GM18526 (cell line): Measurements from ENCODE around the gene KHDRBS2.

Experiments used
- POLR2A ChIP-seq: IDR thresholded peaks from 3 replicates; pipeline ENCODE4 v1.6.1; 2011; ENCODE audit not compliant: insufficient read length; ENCODE audit errors: extremely low read depth

KHDRBS2 gene

DNA sequence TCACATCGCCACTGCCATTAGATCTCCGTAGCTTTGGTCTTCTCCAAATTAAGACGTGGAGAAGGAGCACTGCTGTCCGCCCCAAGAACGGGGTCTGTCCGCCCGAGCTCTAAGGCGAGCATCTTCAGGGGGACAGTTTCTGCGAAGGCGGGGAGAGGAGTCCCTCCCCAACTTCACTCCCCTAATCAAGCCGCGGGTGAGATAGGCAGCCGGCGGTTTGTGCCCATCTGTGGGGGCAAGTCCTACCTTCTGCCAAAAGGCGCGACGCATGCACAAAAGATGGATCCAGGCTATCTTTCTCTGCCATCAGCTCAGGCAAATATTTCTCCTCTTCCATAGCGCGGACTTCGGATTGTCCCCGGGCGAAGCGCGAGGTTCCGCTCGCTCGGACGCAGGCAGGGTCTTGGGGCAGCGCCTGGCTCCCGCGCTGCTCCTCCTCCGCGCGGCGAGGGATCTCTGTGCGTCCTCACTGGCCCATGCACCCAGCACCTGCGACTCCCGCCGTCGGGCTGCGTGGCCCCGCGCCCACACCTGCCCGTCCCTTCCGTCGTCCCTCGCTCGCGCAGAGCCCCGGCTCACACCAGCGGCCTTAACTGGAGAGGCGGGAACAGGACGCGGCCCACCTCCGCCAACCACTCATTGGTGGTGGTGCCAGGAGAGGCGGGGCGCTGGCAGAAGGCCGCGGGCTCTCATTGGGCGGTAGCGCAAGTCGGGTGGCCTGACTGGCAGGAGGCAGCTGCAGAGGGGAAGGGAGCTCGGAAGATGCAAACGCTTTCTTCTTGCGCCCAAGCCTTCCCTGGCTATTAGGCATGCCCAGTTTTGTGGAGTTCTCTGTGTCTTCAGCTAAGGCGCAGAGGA, at the start of gene KHDRBS2:
Gene KHDRBS2 (minus strand): TSS at position 614 of the 858 bp plus-strand sequence.
- no peak for TF ChIP-seq POLR2A

DNA sequence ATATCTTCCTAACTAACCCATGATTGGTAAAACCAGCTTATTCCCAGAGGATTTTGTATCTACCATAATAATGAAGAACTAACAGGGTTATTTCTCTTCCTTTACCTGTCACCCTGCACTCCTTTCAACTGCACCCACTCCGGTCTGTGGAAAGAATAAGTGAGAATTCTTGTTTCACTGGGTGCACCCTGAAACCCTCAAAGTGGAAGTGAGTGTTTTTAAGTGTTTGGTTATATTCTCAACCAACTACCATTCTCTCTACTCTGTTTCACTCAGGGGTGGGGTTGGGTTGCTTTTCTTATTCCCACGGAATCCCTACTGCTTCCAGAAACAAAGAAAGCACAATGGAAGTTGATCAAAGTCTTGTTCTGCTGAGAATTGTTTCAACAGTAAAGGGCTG, 42.6 kb upstream of the KHDRBS2 start:
- TF ChIP-seq POLR2A = no peak

DNA sequence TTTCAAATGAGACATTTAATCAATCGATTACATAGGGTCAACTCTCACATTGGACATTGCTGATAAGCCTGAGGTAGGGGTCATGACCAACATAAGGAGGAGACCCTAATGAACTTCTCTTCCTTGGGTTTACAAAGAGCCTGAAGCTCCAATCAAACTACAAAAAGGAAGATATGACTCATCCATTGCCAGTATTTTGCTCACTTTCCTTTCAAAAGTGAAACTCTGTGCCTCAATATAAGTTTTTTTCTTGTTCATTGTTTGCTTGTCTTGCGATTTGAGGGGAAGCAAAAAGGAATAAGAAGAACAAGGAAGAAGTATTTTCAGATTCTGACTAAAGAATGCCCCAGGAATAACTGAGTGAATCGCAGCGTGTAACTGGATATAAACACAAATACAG, 38.8 kb upstream of the KHDRBS2 start:
- TF ChIP-seq POLR2A = no peak

DNA sequence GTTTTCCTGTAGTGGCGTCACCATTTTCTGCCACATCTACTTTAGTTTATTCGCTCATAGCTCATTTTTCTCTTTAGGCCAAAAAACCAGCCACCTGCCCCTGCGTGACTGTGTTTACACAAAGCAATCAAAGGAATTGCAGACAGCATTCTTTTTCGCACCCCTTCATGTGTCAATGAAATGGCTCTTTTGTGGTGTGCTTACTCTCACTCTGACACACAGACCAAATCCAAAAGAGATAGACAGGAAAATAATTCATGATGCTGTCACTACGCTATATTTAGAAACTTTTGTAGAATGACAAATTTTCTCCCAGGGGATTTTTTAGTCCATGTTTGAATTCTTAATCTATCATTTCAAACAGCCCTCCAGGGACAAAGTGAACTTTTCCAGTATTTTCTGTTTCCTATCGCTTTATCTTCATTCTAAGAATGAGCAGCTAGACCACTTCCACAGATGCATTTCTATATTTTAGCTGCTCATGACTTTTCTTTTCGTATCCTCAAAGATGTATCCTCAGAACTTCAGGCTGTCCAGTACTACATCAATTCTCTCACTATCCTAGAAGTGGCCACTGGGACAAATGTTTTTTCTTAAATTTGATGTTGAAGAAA, 37.9 kb upstream of the KHDRBS2 start:
- no peak for TF ChIP-seq POLR2A

DNA sequence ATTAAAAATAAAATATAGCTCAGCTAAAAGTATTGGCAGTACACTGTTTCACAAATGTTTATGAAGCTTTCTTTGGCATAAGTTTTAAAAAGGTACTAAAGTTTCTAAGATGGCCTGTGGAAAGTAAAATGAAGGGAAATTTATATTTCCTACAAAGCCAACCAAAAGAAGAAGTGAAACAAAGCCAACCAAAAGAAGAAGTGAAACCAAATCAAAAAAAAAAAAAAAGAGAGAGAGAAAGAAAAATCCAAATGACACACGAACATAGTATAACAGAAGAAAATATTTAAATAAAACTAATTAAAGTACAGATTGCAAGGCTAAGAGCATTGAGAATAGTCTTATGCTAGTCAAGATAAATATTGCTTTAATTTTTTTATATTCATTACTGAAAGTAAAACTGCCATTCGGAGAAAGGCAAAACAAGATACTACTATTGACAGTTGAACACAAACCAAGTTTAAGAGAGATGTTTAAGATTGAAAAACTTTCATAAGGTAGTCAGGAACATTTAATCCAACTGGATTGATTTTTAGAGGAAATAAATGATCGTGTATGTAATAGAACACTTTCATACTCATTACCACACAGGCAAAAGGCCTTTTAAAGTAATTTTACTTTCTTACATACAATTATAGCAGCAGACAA, 12.8 kb upstream of the KHDRBS2 start:
- TF ChIP-seq POLR2A = no peak

DNA sequence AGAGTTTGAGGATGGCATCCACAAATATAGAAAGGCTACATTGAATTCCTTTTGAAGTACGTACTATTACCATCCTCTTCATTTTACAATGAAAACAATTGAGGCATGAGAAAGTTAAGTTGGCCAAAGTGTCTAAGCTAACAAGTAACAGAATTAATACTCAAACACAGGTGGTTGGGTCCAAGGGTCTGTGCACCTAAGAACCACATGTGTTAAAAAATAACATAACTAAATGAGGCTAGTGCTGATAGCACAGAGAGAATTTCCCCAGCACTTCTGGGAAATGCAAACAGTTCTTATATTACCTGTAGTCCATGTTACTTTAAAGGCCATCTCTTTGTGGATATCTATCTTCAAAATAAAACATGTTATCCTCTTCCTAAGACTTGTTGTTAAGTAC, 10.5 kb upstream of the KHDRBS2 start:
- no peak for TF ChIP-seq POLR2A

DNA sequence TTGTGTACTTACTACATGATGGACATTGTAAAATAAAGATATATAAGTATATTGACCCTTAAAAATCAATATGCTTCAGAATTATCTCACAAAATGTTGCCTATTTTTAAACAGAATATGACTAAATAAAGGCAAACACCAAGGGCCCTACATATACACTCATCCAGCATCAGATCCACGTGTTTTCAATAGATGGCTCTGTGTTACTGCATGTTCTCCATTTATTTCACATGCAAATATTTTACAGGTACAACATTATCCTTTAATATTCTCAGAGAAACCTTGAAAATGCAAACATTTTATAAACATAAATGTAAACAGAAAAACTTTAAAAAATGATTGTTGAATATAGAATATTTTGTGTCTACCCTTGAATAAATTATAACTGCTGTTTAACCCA, 2.9 kb upstream of the KHDRBS2 start:
- no peak for TF ChIP-seq POLR2A

DNA sequence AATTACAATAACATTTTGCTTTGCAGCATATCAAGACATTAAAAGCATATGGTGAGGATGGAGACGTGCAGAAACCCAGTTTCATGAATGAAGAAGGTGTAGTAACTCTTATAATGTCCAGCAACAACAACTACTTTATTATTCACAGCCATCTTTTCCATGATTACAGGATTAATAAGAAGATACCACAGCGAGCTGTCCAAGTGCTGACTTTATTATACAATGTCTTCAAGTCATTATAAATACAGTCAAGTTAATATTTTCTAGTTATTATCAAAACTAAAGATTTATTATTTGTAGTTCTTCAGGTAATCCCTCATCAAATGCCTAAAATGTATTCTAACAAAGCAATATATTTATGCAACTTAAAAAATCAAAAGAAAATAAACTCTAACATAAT, 2.5 kb upstream of the KHDRBS2 start:
- no peak for TF ChIP-seq POLR2A

DNA sequence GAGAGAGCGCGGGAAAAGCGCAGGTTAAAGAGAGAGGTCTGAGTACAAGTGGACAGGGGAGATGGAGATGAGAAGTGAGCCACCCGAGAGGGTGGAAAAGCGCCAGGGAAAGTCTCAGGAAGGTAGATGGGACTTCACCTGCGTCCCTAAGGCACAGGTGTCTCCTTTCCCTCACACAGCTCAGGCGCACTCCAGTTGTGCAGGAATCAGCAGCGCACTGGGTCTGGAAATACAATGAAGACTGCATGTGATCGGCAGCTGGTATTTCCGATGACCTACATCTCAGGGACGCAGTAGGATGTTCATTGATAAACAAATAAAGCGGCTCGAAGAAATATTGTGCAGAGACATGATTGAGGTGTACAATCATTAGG, 432 bp upstream of the KHDRBS2 start:
- TF ChIP-seq POLR2A = no peak

DNA sequence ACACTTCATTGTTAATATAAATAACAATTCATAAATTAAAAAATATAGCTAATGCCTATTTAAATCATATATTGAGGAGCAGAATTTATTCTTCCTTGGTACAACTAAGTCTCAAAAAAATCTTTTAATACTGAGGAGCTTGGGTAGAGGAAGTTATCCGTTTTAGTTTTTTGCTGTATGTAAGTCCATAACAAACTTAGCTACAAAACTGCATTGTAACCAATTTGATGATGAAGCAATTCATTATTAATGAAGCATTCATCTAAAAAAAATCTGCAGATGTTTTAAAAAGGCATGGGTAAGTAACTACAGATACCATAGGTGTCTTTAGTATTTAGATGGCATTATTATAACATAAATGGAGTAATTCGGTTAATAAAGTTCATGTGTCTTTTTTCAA, 1.3 kb downstream of the KHDRBS2 start:
- no peak for TF ChIP-seq POLR2A

DNA sequence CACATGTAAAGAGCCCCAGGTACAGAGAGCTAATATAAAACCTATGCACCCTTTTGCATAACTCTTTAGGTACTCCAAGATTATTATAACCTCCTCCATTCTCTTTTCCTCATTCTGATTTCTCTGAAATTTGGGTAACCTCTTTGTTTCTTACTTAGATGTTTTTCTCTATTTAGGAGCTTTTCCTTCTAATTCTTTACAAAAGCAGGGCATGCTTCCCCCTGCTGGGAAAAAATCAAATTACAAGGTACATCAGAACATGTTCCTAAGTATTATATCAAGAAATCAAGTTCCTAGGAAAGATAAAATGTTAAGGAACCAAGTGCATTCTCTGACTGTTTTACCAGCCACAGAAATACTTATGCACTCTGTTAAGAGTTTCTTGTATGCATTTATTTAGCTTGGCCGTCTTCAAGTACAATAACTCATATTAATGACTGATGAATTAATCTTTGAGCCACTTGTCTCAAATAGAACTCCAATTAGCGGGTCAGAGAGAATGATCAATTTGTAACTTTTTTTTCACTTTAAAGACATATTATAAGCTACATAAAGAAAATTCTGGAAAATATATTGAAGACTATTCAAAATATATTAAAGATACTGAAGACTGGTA, 2.1 kb downstream of the KHDRBS2 start:
- no peak for TF ChIP-seq POLR2A

DNA sequence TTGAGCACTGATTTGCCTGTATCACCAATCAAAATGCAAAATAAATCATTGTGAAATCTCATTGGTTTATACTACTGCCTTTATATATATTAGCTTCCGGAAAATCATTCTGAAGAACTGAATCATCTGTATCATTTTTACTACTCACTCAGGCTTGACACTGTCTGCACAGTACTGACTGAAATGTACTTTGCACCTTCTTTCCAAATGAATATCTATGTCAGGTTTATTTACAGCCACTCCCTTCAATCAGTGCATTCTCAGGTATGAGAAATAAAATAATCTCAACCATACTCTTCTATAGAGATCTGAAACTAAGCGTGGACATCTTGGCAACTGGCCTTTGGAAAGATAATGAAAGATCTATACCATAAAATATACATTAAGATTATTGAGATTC, 2.7 kb downstream of the KHDRBS2 start:
- TF ChIP-seq POLR2A = no peak

DNA sequence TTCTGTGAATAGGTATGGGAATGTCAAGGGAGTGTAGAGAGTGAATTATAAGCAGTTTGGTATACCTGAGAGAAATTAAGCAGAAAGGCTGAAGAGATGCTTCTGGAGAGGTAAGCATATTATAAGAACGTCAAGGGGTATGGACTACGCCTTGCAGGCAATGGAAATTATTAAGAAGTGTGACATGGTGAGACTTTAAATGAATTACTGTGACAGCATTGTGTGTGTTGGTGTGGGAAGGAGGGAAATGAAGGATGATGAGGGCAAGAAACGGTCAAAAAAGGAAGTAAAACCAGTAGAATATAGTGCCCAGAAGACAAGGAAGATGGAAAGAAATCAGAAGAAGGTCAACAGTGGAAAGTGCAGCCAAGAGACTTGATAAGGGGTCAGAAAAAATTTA, 5.9 kb downstream of the KHDRBS2 start:
- no peak for TF ChIP-seq POLR2A

DNA sequence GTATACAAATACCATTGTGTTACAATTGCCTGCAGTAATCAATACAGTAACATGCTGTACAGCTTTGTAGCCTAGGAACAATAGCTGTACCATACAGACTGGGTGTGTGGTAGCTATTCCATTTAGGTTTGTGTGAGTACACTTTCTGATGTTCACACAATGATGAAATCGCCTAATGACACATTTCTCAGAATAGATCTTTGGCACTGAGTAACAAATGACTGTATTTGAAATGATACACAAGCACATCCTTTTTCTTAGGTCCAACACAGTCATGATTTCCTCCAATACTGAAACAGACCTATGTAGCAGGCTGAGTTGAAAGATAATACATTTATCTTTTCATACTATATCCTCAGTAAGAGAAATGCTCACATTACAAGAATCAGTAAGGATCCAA, 13.9 kb downstream of the KHDRBS2 start:
- no peak for TF ChIP-seq POLR2A

DNA sequence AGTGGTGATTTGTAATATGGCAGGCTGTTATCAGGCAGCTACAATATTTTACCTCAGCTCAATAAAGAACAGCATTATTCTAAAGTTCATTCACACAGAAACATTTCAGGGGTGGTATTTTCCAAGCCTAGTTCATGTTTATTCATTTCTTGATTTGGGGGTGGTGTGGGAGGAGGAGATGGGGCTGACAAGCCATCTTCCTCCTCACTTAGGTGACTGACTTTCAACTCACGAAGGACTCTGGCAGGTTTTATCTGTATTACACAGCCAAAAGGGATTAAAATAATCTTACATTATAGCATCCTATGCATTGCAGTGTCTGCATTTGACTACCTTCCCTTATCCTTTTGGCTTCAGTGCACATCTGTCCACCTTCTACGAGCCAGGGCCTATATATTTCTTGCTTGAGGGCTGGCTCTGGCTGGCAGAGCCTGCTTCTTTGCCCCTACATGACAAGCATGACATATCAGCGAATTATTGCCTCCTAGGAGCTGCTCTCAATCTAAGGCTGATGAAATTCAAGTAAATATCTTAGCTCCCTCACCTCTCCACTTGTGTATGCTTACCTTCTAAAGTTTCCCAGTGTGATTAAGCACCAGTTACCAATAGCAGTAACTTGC, 20.0 kb downstream of the KHDRBS2 start:
- no peak for TF ChIP-seq POLR2A
